HUES6 (cell line): ENCODE data around the gene PIM3.
A peak's percentile ranks its signal among the peaks of the same experiment; 100 is the strongest.
"Not testable (repeated sequence)": the region's sequence is repeated elsewhere in the genome, so short reads cannot be mapped to it uniquely, and the experiment has no call there.

ENCODE experiments used
- H3K27ac ChIP-seq: 2 replicates; pipeline ENCODE4 v1.7.0; 2013; ENCODE audit warnings: low read depth, mild to moderate bottlenecking, low read length, inconsistent platforms
- H3K27me3 ChIP-seq: 2 replicates; pipeline ENCODE4 v1.6.1; 2013; ENCODE audit warnings: low read length; ENCODE audit not compliant: control insufficient read depth, insufficient read depth
- H3K36me3 ChIP-seq: 2 replicates; pipeline ENCODE4 v1.6.1; 2013; ENCODE audit warnings: low read length; ENCODE audit not compliant: control insufficient read depth, insufficient read depth
- H3K4me1 ChIP-seq: 2 replicates; pipeline ENCODE4 v1.6.1; 2013; ENCODE audit warnings: low read length; ENCODE audit not compliant: control insufficient read depth, insufficient read depth
- H3K4me3 ChIP-seq: 2 replicates; pipeline ENCODE4 v1.5.1; 2013; ENCODE audit warnings: low read depth, low read length
- H3K9ac ChIP-seq: one replicate; pipeline ENCODE4 v1.6.1; 2013; ENCODE audit warnings: mild to moderate bottlenecking, low read length
- H3K9me3 ChIP-seq: 2 replicates; pipeline ENCODE4 v1.6.1; 2013; ENCODE audit warnings: low read depth, low read length; ENCODE audit not compliant: control insufficient read depth, insufficient read depth

PIM3 gene

GRCh38 chr22:49971232-49972162 lies 10.9 kb downstream of the PIM3 start:
- H3K9me3 ChIP-seq, result no peaks in the 10 kb centered on the region
- no peak overlapping the region for H3K27ac ChIP-seq
- H3K9ac ChIP-seq, result peak overlapping the region; percentile 46
- no peaks in the 10 kb centered on the region for H3K36me3 ChIP-seq
- H3K4me1 ChIP-seq, result peaks cover 11% of the 10 kb centered on the region
- H3K4me3 ChIP-seq, result peak overlapping the region; percentile 57
- H3K27me3 ChIP-seq, result peaks cover 32% of the 10 kb centered on the region

GRCh38 chr22:49972163-49973017 lies 11.8 kb downstream of the PIM3 start:
- Histone ChIP-seq H3K9me3 (no peaks in the 10 kb centered on the region), H3K4me1 (peaks cover 9% of the 10 kb centered on the region), H3K27me3 (peaks cover 32% of the 10 kb centered on the region), H3K4me3 (peak overlapping the region; percentile 57; the same call in 1 of the 2 replicates), H3K9ac (no peak overlapping the region), H3K36me3 (no peaks in the 10 kb centered on the region), H3K27ac (no peak overlapping the region)

GRCh38 chr22:49973018-49973961 lies 12.7 kb downstream of the PIM3 start:
- H3K9ac ChIP-seq, result no peak overlapping the region
- no peaks in the 10 kb centered on the region for H3K36me3 ChIP-seq
- H3K9me3 ChIP-seq, result no peaks in the 10 kb centered on the region
- H3K27me3 ChIP-seq, result peaks cover 32% of the 10 kb centered on the region
- no peak overlapping the region for H3K27ac ChIP-seq
- peaks cover 9% of the 10 kb centered on the region for H3K4me1 ChIP-seq
- no peak overlapping the region for H3K4me3 ChIP-seq

GRCh38 chr22:49975543-49976389 lies 15.2 kb downstream of the PIM3 start:
- H3K36me3 ChIP-seq, result no peaks in the 10 kb centered on the region
- peaks cover 25% of the 10 kb centered on the region for H3K27me3 ChIP-seq
- H3K4me1 ChIP-seq, result peaks cover 4% of the 10 kb centered on the region; the same call in 1 of the 2 replicates
- H3K4me3 ChIP-seq, result no peak overlapping the region
- H3K9me3 ChIP-seq, result no peaks in the 10 kb centered on the region; the same call in 1 of the 2 replicates
- no peak overlapping the region for H3K27ac ChIP-seq
- H3K9ac ChIP-seq, result no peak overlapping the region

GRCh38 chr22:49976439-49977175 lies 16.0 kb downstream of the PIM3 start:
- H3K9ac ChIP-seq, result no peak overlapping the region
- no peak overlapping the region for H3K27ac ChIP-seq
- H3K27me3 ChIP-seq, result peaks cover 17% of the 10 kb centered on the region
- H3K4me1 ChIP-seq, result peaks cover 3% of the 10 kb centered on the region; the same call in 1 of the 2 replicates
- H3K4me3 ChIP-seq, result no peak overlapping the region
- no peaks in the 10 kb centered on the region; the same call in 1 of the 2 replicates for H3K9me3 ChIP-seq
- H3K36me3 ChIP-seq, result no peaks in the 10 kb centered on the region

- Histone ChIP-seq H3K4me1 (no peaks in the 10 kb centered on the region), H3K4me3 (no peak overlapping the region), H3K9me3 (no peaks in the 10 kb centered on the region; the same call in 1 of the 2 replicates), H3K27ac (no peak overlapping the region), H3K27me3 (peaks cover 8% of the 10 kb centered on the region), H3K9ac (no peak overlapping the region), H3K36me3 (no peaks in the 10 kb centered on the region)
Measured at GRCh38 chr22:49977578-49977977, 17.0 kb downstream of the PIM3 start.

- Histone ChIP-seq H3K36me3 (no peaks in the 10 kb centered on the region), H3K27me3 (peaks cover 22% of the 10 kb centered on the region)
Measured at GRCh38 chr22:49979587-49980264, 19.2 kb downstream of the PIM3 start.

GRCh38 chr22:49981799-49982198 lies 21.2 kb downstream of the PIM3 start:
- not testable (repeated sequence) for H3K27ac ChIP-seq, H3K4me1 ChIP-seq, H3K9me3 ChIP-seq, H3K4me3 ChIP-seq, H3K36me3 ChIP-seq, H3K9ac ChIP-seq
- peaks cover 34% of the 10 kb centered on the region for H3K27me3 ChIP-seq

More at GRCh38 chr22:49979587-49980264, 19.2 kb downstream of the PIM3 start:
- Histone ChIP-seq H3K9me3 (no peaks in the 10 kb centered on the region; the same call in 1 of the 2 replicates), H3K4me1 (0 out of 2 replicates have a peak, but pooled peaks cover 3% of the 10 kb centered on the region), H3K27ac (no peak overlapping the region), H3K4me3 (no peak overlapping the region), H3K9ac (no peak overlapping the region)
